Ishikawa (cell line): ENCODE results near the gene TBC1D22B.
"Not testable (repeated sequence)": the region's sequence is repeated elsewhere in the genome, so short reads cannot be mapped to it uniquely, and the experiment has no call there.

Source experiments
- FOXM1 ChIP-seq: IDR thresholded peaks from 2 replicates; pipeline ENCODE4 v1.6.1; 2012; ENCODE audit warnings: low read depth, borderline replicate concordance
- NFIC ChIP-seq: IDR thresholded peaks from 2 replicates; pipeline ENCODE4 v1.6.1; 2012
- RAD21 ChIP-seq: IDR thresholded peaks from 2 replicates; pipeline ENCODE4 v1.6.1; 2012; ENCODE audit warnings: low read depth
- REST ChIP-seq: IDR thresholded peaks from 2 replicates; pipeline ENCODE4 v1.6.1; 2012; ENCODE audit warnings: low read depth, mild to moderate bottlenecking
- TCF12 ChIP-seq: IDR thresholded peaks from 2 replicates; pipeline ENCODE4 v1.6.1; 2012; ENCODE audit warnings: low read depth

GRCh38 chr6:37330345-37330744 lies 72.8 kb downstream of the TBC1D22B start:
- TF ChIP-seq TCF12, FOXM1, REST, RAD21, NFIC: not testable (repeated sequence)
